ENCODE results near the gene SEZ6. TPM values are rescaled to one million over a fixed set of nuclear protein-coding genes. Genes with fewer than 3 reads are reported as not detected.

SEZ6 gene
- total RNA-seq, 4 donors from 2014 or later, result 0.13 TPM; not detected in 3

GRCh38 chr17:28983286-28984230 lies 22.3 kb downstream of the SEZ6 start:
- H3K4me1 ChIP-seq, result peaks cover 0 to 12% (median 0%) of the 10 kb centered on the region in 3 donors
- ATAC-seq, result no peak
- no peak for TF ChIP-seq POLR2A (IDR thresholded peaks at IDR 0.05)
- TF ChIP-seq EP300 (IDR thresholded peaks at IDR 0.05), result no peak
- TF ChIP-seq, protein P1, sequence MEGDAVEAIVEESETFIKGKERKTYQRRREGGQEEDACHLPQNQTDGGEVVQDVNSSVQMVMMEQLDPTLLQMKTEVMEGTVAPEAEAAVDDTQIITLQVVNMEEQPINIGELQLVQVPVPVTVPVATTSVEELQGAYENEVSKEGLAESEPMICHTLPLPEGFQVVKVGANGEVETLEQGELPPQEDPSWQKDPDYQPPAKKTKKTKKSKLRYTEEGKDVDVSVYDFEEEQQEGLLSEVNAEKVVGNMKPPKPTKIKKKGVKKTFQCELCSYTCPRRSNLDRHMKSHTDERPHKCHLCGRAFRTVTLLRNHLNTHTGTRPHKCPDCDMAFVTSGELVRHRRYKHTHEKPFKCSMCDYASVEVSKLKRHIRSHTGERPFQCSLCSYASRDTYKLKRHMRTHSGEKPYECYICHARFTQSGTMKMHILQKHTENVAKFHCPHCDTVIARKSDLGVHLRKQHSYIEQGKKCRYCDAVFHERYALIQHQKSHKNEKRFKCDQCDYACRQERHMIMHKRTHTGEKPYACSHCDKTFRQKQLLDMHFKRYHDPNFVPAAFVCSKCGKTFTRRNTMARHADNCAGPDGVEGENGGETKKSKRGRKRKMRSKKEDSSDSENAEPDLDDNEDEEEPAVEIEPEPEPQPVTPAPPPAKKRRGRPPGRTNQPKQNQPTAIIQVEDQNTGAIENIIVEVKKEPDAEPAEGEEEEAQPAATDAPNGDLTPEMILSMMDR (IDR thresholded peaks at IDR 0.05), result no peak
- TF ChIP-seq POLR2AphosphoS5 (IDR thresholded peaks at IDR 0.05), result no peak
- no peak overlapping the region for H3K27ac ChIP-seq
- H3K9me3 ChIP-seq, result no peaks in the 10 kb centered on the region
- no peaks in the 10 kb centered on the region for H3K36me3 ChIP-seq
- WGBS, 2 donors (ENCODE audit: low coverage in 1 of 2), result 40 to 63% methylated on average over 1 to 3 of the region's 7 CpGs
- peaks cover 41% of the 10 kb centered on the region for H3K27me3 ChIP-seq
- H3K4me3 ChIP-seq, result no peak overlapping the region

GRCh38 chr17:28982131-28982793 lies 23.6 kb downstream of the SEZ6 start:
- H3K27ac ChIP-seq, result peak overlapping the region in 2 of 4 donors; percentile 45 to 50
- WGBS, 2 donors (ENCODE audit: low coverage in 1 of 2), result 72 to 86% methylated on average over 4 to 9 of the region's 11 CpGs
- peak; percentile 50 for ATAC-seq
- no peaks in the 10 kb centered on the region for H3K9me3 ChIP-seq
- H3K27me3 ChIP-seq, result peaks cover 28% of the 10 kb centered on the region
- peaks cover 0 to 12% (median 0%) of the 10 kb centered on the region in 3 donors for H3K4me1 ChIP-seq
- H3K4me3 ChIP-seq, result no peak overlapping the region
- TF ChIP-seq, protein P1 (IDR thresholded peaks at IDR 0.05), result no peak
- no peak for TF ChIP-seq EP300 (IDR thresholded peaks at IDR 0.05)
- peak; percentile 42 for TF ChIP-seq POLR2AphosphoS5 (IDR thresholded peaks at IDR 0.05)
- H3K36me3 ChIP-seq, result no peaks in the 10 kb centered on the region

- Histone ChIP-seq H3K27ac (no peak overlapping the region), H3K27me3 (no peaks in the 10 kb centered on the region), H3K4me1 (peaks cover 0 to under 1% (median 0%) of the 10 kb centered on the region in 3 donors), H3K4me3 (no peak overlapping the region), H3K36me3 (no peaks in the 10 kb centered on the region), H3K9me3 (no peaks in the 10 kb centered on the region)
- ATAC-seq, result no peak
- 82 to 90% methylated on average over 2 of the region's 2 CpGs for WGBS, 2 donors (ENCODE audit: low coverage in 1 of 2)
- no peak for TF ChIP-seq POLR2A (IDR thresholded peaks at IDR 0.05)
- TF ChIP-seq, protein P1 (IDR thresholded peaks at IDR 0.05), result no peak
- no peak for TF ChIP-seq EP300 (IDR thresholded peaks at IDR 0.05)
These were observed 27.4 kb downstream of the SEZ6 start for GRCh38 chr17:28978356-28978964.

GRCh38 chr17:28977659-28978355 lies 28.0 kb downstream of the SEZ6 start:
- 67% methylated on average over 8 of the region's 8 CpGs; no CpG with 5 or more reads in 1 of the 2 donors for WGBS, 2 donors (ENCODE audit: low coverage in 1 of 2)
- Histone ChIP-seq H3K4me3 (no peak overlapping the region), H3K36me3 (no peaks in the 10 kb centered on the region), H3K27ac (no peak overlapping the region), H3K27me3 (no peaks in the 10 kb centered on the region), H3K9me3 (no peaks in the 10 kb centered on the region), H3K4me1 (peaks cover 0 to under 1% (median 0%) of the 10 kb centered on the region in 3 donors)
- no peak for ATAC-seq
- TF ChIP-seq POLR2AphosphoS5 (IDR thresholded peaks at IDR 0.05) (no peak), POLR2A (IDR thresholded peaks at IDR 0.05) (no peak), EP300 (IDR thresholded peaks at IDR 0.05) (no peak)
- TF ChIP-seq, protein P1 (IDR thresholded peaks at IDR 0.05), result no peak
